Testis (tissue), 3 donors: ENCODE data around the gene PCDHGB5. TPM values are rescaled to one million over a fixed set of nuclear protein-coding genes. Genes with fewer than 3 reads are reported as not detected.
A peak's percentile ranks its signal among the peaks of the same experiment; 100 is the strongest.
"Not testable (repeated sequence)": the region's sequence is repeated elsewhere in the genome, so short reads cannot be mapped to it uniquely, and the experiment has no call there.

ENCODE experiments used
- DNase-seq: peaks from one replicate; pipeline ENCODE4 v3.0.0-alpha.2; 2019
- H3K27ac ChIP-seq, 2 donors: fragments of 200-600 bp; sonication (generic); one replicate each; pipeline ENCODE4 v1.5.1; 2019
- H3K27me3 ChIP-seq: fragments of 200-600 bp; sonication (generic); one replicate; pipeline ENCODE4 v1.5.1; 2019
- H3K36me3 ChIP-seq: fragments of 200-600 bp; sonication (generic); one replicate; pipeline ENCODE4 v1.5.1; 2017; ENCODE audit warnings: low read depth; ENCODE audit errors: missing control alignments
- H3K4me1 ChIP-seq: fragments of 200-600 bp; sonication (generic); one replicate; pipeline ENCODE4 v1.5.1; 2019
- H3K4me3 ChIP-seq, 2 donors: fragments of 200-600 bp; sonication (generic); one replicate each; pipeline ENCODE4 v1.5.1; 2017 to 2019
- H3K9me3 ChIP-seq: fragments of 200-600 bp; sonication (generic); one replicate; pipeline ENCODE4 v1.5.1; 2017
- POLR2A ChIP-seq: fragments of 450-650 bp; IDR thresholded peaks from one replicate; pipeline ENCODE4 v1.6.1; 2017; ENCODE audit warnings: antibody characterized with exemption, mild to moderate bottlenecking, moderate library complexity
- WGBS, 2 donors: methylation state at CpG; one replicate each; pipeline ENCODE4 v1.1.5; 2018; 5-methylcytosine and 5-hydroxymethylcytosine counted together
- intact Hi-C: fragments of 100-400 bp; cut with DNase I; formaldehyde crosslinking; loops from one replicate; pipeline ENCODE4 v1.15.1; 2023; ENCODE audit warnings: low total_unique reads
- polyA plus RNA-seq: library from polyadenylated mRNA; stranded (reverse); fragments of 350-450 nt; fragmentation: Illumina TruSeq; extraction: RNeasy Lipid Tissue Mini Kit (QIAGEN cat#74804); gene quantifications from one replicate; pipeline ENCODE4 v1.2.3, GENCODE V29; 2014; ENCODE audit warnings: low read depth, low replicate concordance; ENCODE audit not compliant: insufficient read depth
- total RNA-seq, 2 donors: library from RNA; depleted of rRNA; stranded (reverse); fragments of >200 nt; gene quantifications; one replicate each; pipeline ENCODE4 v1.2.3, GENCODE V29; 2016
- TF ChIP-seq, protein P1 (sequence below), 3 experiments: fragments of 450-650 bp in 2 of 3; fragments of 200-600 bp in 1 of 3; sonication (generic) in 1 of 3; IDR thresholded peaks; one replicate each; pipeline ENCODE4 v1.5.1; 2016 to 2019; ENCODE audit warnings: antibody characterized with exemption in 3 of 3, mild to moderate bottlenecking in 2 of 3, moderate library complexity in 1 of 3

PCDHGB5 gene
- total and polyA plus RNA-seq, 3 donors from 2014 or later = 4.5 to 36.4 (median 28.3) TPM

- Histone ChIP-seq H3K36me3 (no peaks in the 10 kb centered on the region), H3K4me1 (no peaks in the 10 kb centered on the region), H3K4me3 (peak overlapping the region in 1 of 2 donors; percentile 36), H3K9me3 (no peaks in the 10 kb centered on the region), H3K27ac (no peak overlapping the region), H3K27me3 (no peaks in the 10 kb centered on the region)
- intact Hi-C loops = no loop called here
- DNase-seq = no peak
- TF ChIP-seq POLR2A = no peak
- TF ChIP-seq, protein P1, sequence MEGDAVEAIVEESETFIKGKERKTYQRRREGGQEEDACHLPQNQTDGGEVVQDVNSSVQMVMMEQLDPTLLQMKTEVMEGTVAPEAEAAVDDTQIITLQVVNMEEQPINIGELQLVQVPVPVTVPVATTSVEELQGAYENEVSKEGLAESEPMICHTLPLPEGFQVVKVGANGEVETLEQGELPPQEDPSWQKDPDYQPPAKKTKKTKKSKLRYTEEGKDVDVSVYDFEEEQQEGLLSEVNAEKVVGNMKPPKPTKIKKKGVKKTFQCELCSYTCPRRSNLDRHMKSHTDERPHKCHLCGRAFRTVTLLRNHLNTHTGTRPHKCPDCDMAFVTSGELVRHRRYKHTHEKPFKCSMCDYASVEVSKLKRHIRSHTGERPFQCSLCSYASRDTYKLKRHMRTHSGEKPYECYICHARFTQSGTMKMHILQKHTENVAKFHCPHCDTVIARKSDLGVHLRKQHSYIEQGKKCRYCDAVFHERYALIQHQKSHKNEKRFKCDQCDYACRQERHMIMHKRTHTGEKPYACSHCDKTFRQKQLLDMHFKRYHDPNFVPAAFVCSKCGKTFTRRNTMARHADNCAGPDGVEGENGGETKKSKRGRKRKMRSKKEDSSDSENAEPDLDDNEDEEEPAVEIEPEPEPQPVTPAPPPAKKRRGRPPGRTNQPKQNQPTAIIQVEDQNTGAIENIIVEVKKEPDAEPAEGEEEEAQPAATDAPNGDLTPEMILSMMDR (IDR thresholded peaks at IDR 0.05) = no peak
- WGBS, 2 donors = 17 to 28% methylated on average over 21 to 25 of the region's 25 CpGs
Measured at GRCh38 chr5:141413540-141414069, 15.9 kb downstream of the PCDHGB5 start.

DNA sequence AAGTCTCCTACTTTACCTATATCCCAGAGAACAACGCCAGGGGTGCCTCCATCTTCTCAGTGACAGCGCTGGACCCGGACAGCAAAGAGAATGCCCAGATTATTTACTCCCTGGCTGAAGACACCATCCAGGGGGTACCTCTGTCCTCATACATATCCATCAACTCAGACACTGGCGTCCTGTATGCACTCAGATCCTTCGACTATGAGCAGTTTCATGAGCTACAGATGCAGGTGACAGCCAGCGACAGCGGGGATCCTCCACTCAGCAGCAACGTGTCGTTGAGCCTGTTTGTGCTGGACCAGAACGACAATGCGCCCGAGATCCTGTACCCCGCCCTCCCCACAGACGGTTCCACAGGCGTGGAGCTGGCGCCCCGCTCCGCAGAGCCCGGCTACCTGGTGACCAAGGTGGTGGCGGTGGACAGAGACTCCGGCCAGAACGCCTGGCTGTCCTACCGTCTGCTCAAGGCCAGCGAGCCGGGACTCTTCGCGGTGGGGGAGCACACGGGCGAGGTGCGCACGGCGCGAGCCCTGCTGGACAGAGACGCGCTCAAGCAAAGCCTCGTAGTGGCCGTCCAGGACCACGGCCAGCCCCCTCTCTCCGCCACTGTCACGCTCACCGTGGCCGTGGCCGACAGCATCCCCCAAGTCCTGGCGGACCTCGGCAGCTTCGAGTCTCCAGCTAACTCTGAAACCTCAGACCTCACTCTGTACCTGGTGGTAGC is 17.0 kb downstream of the PCDHGB5 start:
- DNase-seq, H3K4me3 ChIP-seq, H3K27ac ChIP-seq, H3K27me3 ChIP-seq, H3K4me1 ChIP-seq, H3K9me3 ChIP-seq, H3K36me3 ChIP-seq, intact Hi-C loops: not testable (repeated sequence)
- 23 to 27% methylated on average over 5 to 43 of the region's 46 CpGs for WGBS, 2 donors

GRCh38 chr5:141415275-141415618 is 17.5 kb downstream of the PCDHGB5 start:
- H3K4me1 ChIP-seq, H3K9me3 ChIP-seq, DNase-seq, H3K36me3 ChIP-seq, H3K27me3 ChIP-seq, intact Hi-C loops, H3K4me3 ChIP-seq, H3K27ac ChIP-seq: not testable (repeated sequence)
- 20 to 32% methylated on average over 9 to 24 of the region's 24 CpGs for WGBS, 2 donors

GRCh38 chr5:141417494-141418172 is 19.9 kb downstream of the PCDHGB5 start, which contains the start of gene PCDHGB7:
PCDHGB7 (plus strand) TSS chr5:141417677; CDS start chr5:141417860, 183 bp downstream.
- H3K36me3 ChIP-seq, H3K4me1 ChIP-seq, intact Hi-C loops, H3K9me3 ChIP-seq, H3K27me3 ChIP-seq: not testable (repeated sequence)
- Histone ChIP-seq H3K4me3 (peak within 1 kb of the TSS; percentile 39 to 59), H3K27ac (peak within 1 kb of the TSS in 1 of 2 donors; percentile 47)
- DNase-seq = peak; percentile 89
- WGBS, 2 donors = 9 to 11% methylated on average over 22 to 47 of the region's 47 CpGs
- TF ChIP-seq, protein P1 (IDR thresholded peaks at IDR 0.05) = peak; percentile 55 to 82 (median 69)

- WGBS, 2 donors = 24% methylated on average over 74 of the region's 74 CpGs; no CpG with 5 or more reads in 1 of the 2 donors
- no peaks in the 10 kb centered on the region for H3K9me3 ChIP-seq
Measured at GRCh38 chr5:141419074-141419880, 21.5 kb downstream of the PCDHGB5 start.

More at GRCh38 chr5:141419074-141419880, 21.5 kb downstream of the PCDHGB5 start:
- H3K27me3 ChIP-seq = no peaks in the 10 kb centered on the region
- intact Hi-C loops = no loop called here
- no peak for DNase-seq
- H3K27ac ChIP-seq = no peak overlapping the region
- peaks cover 3% of the 10 kb centered on the region for H3K4me1 ChIP-seq
- H3K4me3 ChIP-seq = peak overlapping the region in 1 of 2 donors; percentile 15
- no peak for TF ChIP-seq POLR2A
- TF ChIP-seq, protein P1 (IDR thresholded peaks at IDR 0.05) = no peak
- H3K36me3 ChIP-seq = no peaks in the 10 kb centered on the region
